GM23338 (cell line): ENCODE results near the gene NLRC5. TPM values are rescaled to one million over a fixed set of nuclear protein-coding genes. Genes with fewer than 3 reads are reported as not detected.

Source experiments
- ATAC-seq: fragments of 200-7000 bp; cut with Tn5 transposase; 3 replicates; pipeline ENCODE4 v1.9.1; 2020
- DNase-seq: peaks from one replicate; pipeline ENCODE4 v3.0.0-alpha.2; 2015; ENCODE audit warnings: low spot score
- H2AFZ ChIP-seq: fragments of 200-600 bp; sonication (generic); 2 replicates; pipeline ENCODE4 v1.8.0; 2016; ENCODE audit warnings: antibody characterized with exemption, mild to moderate bottlenecking, moderate library complexity
- H3F3A ChIP-seq: fragments of 200-600 bp; sonication (generic); replicated peaks from 2 replicates; pipeline ENCODE4 v1.8.0; 2017; ENCODE audit warnings: antibody characterized with exemption, mixed run types, low read depth
- H3K27ac ChIP-seq: fragments of 200-600 bp; sonication (generic); 2 replicates; pipeline ENCODE4 v1.6.1; 2016; ENCODE audit warnings: low read depth
- H3K27me3 ChIP-seq: fragments of 200-600 bp; sonication (generic); 2 replicates; pipeline ENCODE4 v1.8.0; 2016; ENCODE audit warnings: mild to moderate bottlenecking, mixed run types, moderate library complexity; ENCODE audit not compliant: insufficient read depth
- H3K36me3 ChIP-seq: fragments of 200-600 bp; sonication (generic); 2 replicates; pipeline ENCODE4 v1.8.0; 2016; ENCODE audit warnings: mild to moderate bottlenecking; ENCODE audit not compliant: insufficient read depth
- H3K4me1 ChIP-seq: fragments of 200-600 bp; sonication (generic); 2 replicates; pipeline ENCODE4 v1.8.0; 2016; ENCODE audit warnings: mild to moderate bottlenecking, moderate library complexity; ENCODE audit not compliant: insufficient read depth
- H3K4me2 ChIP-seq: fragments of 200-600 bp; sonication (generic); 2 replicates; pipeline ENCODE4 v1.7.1; 2017; ENCODE audit warnings: mixed run types
- H3K4me3 ChIP-seq: fragments of 200-600 bp; sonication (generic); 2 replicates; pipeline ENCODE4 v1.6.1; 2016; ENCODE audit warnings: mixed run types
- H3K79me2 ChIP-seq: fragments of 200-600 bp; sonication (generic); replicated peaks from 2 replicates; pipeline ENCODE4 v1.8.0; 2017; ENCODE audit warnings: mild to moderate bottlenecking; ENCODE audit not compliant: insufficient read depth
- H3K9me2 ChIP-seq: fragments of 200-600 bp; sonication (generic); 2 replicates; pipeline ENCODE4 v1.8.0; 2017; ENCODE audit not compliant: insufficient read depth
- H4K20me1 ChIP-seq: fragments of 200-600 bp; sonication (generic); replicated peaks from 2 replicates; pipeline ENCODE4 v1.8.0; 2017; ENCODE audit warnings: mild to moderate bottlenecking; ENCODE audit not compliant: insufficient read depth
- H3K27ac Mint-ChIP-seq: 2 replicates; pipeline ENCODE4 v1.8.0; 2020; ENCODE audit warnings: inconsistent platforms, mild to moderate bottlenecking, moderate library complexity, mixed read lengths
- H3K27me3 Mint-ChIP-seq: 3 replicates; pipeline ENCODE4 v1.8.0; 2022; ENCODE audit warnings: low read depth, mild to moderate bottlenecking, moderate library complexity, mixed read lengths, inconsistent platforms; ENCODE audit not compliant: insufficient read depth, poor library complexity
- H3K36me3 Mint-ChIP-seq: 3 replicates; pipeline ENCODE4 v1.8.0; 2021; ENCODE audit warnings: low read depth, mild to moderate bottlenecking, inconsistent platforms, moderate library complexity, mixed read lengths
- H3K4me1 Mint-ChIP-seq: 3 replicates; pipeline ENCODE4 v1.8.0; 2020; ENCODE audit warnings: mild to moderate bottlenecking, inconsistent platforms, mixed read lengths
- H3K4me3 Mint-ChIP-seq: 3 replicates; pipeline ENCODE4 v1.8.0; 2021; ENCODE audit warnings: moderate library complexity, mild to moderate bottlenecking, inconsistent platforms, mixed read lengths
- H3K9me3 Mint-ChIP-seq: 3 replicates; pipeline ENCODE4 v1.8.0; 2020; ENCODE audit warnings: moderate library complexity, mild to moderate bottlenecking, inconsistent platforms, mixed read lengths
- polyA plus RNA-seq: library from polyadenylated mRNA; unstranded; fragments of >200 nt; fragmentation: Nextera tagmentation; extraction: Ambion mirVana; gene quantifications from 2 replicates; pipeline ENCODE4 v1.2.1, GENCODE V29; 2016
- total RNA-seq: library from RNA; depleted of rRNA; stranded (reverse); fragments of >200 nt; shearing (Covaris generic); gene quantifications from 2 replicates; pipeline ENCODE4 v1.2.3, GENCODE V29; 2014
- TF ChIP-seq, protein P1 (sequence below): fragments of 250-450 bp; sonication (Bioruptor Pico); IDR thresholded peaks from 2 replicates; pipeline ENCODE4 v1.5.0; 2020; ENCODE audit warnings: mild to moderate bottlenecking, moderate library complexity
- TF ChIP-seq, protein P2 (sequence below): IDR thresholded peaks from one replicate; pipeline ENCODE4 v1.6.1; 2018; ENCODE audit warnings: antibody characterized with exemption; ENCODE audit not compliant: unreplicated experiment
- TF ChIP-seq, protein P3 (sequence below): IDR thresholded peaks from 2 replicates; pipeline ENCODE4 v1.6.1; 2016; ENCODE audit warnings: antibody characterized with exemption

NLRC5 gene
- total and polyA plus RNA-seq, 2 experiments from 2014 or later = 2.3 to 3.9 TPM

DNA sequence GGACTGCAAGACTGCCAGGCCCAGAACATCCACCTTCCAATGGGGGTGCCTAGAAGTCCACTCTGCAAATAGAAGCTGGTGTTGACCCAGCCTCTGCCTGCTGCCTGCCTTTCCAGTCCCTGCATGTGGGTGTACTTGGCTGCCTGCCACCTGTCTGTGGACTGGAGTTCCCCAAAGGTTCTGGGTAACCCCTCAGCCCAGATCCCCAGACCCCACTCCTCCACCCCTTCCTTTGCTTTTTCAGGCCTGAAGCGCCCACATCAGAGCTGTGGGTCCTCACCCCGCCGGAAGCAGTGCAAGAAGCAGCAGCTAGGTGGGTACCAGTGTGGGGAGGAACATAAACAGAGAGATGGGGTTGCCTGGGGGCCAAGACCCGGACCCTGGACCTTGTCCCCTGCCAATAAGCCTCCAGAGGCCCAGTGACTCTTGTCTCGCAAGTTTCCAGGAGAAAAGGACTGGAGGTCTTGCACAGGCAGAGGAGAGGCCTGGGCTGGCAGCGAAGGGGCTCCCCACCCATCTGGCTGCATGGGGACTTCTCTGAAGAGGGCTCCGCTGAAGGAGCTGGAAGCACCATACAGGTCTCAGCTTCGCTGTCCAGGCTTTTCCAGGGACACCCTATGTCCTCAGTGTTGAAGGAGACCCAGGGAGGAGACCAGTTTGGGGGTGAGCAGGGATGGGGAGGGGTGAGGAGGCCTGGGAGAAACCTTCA lies 34.3 kb downstream of the NLRC5 start:
- Mint-ChIP-seq H3K4me3 (no peak overlapping the region), H3K27ac (no peak overlapping the region), H3K36me3 (no peaks in the 10 kb centered on the region), H3K27me3 (peaks cover 2% of the 10 kb centered on the region), H3K9me3 (no peaks in the 10 kb centered on the region), H3K4me1 (peaks cover 3% of the 10 kb centered on the region; the same call in 2 of the 3 replicates)
- Histone ChIP-seq H3K27ac (no peak overlapping the region), H3K4me2 (no peak overlapping the region), H4K20me1 (no peaks in the 10 kb centered on the region), H3K4me3 (no peak overlapping the region), H2AFZ (no peak overlapping the region), H3F3A (no peaks in the 10 kb centered on the region), H3K4me1 (0 out of 2 replicates have a peak, but pooled peaks cover 2% of the 10 kb centered on the region), H3K27me3 (no peaks in the 10 kb centered on the region), H3K9me2 (no peaks in the 10 kb centered on the region), H3K79me2 (no peaks in the 10 kb centered on the region), H3K36me3 (no peaks in the 10 kb centered on the region)
- ATAC-seq (no peak), DNase-seq (no peak)
- TF ChIP-seq, protein P1, sequence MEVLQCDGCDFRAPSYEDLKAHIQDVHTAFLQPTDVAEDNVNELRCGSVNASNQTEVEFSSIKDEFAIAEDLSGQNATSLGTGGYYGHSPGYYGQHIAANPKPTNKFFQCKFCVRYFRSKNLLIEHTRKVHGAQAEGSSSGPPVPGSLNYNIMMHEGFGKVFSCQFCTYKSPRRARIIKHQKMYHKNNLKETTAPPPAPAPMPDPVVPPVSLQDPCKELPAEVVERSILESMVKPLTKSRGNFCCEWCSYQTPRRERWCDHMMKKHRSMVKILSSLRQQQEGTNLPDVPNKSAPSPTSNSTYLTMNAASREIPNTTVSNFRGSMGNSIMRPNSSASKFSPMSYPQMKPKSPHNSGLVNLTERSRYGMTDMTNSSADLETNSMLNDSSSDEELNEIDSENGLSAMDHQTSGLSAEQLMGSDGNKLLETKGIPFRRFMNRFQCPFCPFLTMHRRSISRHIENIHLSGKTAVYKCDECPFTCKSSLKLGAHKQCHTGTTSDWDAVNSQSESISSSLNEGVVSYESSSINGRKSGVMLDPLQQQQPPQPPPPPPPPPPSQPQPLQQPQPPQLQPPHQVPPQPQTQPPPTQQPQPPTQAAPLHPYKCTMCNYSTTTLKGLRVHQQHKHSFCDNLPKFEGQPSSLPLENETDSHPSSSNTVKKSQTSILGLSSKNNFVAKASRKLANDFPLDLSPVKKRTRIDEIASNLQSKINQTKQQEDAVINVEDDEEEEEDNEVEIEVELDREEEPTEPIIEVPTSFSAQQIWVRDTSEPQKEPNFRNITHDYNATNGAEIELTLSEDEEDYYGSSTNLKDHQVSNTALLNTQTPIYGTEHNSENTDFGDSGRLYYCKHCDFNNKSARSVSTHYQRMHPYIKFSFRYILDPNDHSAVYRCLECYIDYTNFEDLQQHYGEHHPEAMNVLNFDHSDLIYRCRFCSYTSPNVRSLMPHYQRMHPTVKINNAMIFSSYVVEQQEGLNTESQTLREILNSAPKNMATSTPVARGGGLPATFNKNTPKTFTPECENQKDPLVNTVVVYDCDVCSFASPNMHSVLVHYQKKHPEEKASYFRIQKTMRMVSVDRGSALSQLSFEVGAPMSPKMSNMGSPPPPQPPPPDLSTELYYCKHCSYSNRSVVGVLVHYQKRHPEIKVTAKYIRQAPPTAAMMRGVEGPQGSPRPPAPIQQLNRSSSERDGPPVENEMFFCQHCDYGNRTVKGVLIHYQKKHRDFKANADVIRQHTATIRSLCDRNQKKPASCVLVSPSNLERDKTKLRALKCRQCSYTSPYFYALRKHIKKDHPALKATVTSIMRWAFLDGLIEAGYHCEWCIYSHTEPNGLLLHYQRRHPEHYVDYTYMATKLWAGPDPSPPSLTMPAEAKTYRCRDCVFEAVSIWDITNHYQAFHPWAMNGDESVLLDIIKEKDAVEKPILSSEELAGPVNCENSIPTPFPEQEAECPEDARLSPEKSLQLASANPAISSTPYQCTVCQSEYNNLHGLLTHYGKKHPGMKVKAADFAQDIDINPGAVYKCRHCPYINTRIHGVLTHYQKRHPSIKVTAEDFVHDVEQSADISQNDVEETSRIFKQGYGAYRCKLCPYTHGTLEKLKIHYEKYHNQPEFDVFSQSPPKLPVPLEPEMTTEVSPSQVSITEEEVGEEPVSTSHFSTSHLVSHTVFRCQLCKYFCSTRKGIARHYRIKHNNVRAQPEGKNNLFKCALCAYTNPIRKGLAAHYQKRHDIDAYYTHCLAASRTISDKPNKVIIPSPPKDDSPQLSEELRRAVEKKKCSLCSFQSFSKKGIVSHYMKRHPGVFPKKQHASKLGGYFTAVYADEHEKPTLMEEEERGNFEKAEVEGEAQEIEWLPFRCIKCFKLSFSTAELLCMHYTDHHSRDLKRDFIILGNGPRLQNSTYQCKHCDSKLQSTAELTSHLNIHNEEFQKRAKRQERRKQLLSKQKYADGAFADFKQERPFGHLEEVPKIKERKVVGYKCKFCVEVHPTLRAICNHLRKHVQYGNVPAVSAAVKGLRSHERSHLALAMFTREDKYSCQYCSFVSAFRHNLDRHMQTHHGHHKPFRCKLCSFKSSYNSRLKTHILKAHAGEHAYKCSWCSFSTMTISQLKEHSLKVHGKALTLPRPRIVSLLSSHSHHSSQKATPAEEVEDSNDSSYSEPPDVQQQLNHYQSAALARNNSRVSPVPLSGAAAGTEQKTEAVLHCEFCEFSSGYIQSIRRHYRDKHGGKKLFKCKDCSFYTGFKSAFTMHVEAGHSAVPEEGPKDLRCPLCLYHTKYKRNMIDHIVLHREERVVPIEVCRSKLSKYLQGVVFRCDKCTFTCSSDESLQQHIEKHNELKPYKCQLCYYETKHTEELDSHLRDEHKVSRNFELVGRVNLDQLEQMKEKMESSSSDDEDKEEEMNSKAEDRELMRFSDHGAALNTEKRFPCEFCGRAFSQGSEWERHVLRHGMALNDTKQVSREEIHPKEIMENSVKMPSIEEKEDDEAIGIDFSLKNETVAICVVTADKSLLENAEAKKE (CRISPR knock-in tag) = no peak
- TF ChIP-seq, protein P2, sequence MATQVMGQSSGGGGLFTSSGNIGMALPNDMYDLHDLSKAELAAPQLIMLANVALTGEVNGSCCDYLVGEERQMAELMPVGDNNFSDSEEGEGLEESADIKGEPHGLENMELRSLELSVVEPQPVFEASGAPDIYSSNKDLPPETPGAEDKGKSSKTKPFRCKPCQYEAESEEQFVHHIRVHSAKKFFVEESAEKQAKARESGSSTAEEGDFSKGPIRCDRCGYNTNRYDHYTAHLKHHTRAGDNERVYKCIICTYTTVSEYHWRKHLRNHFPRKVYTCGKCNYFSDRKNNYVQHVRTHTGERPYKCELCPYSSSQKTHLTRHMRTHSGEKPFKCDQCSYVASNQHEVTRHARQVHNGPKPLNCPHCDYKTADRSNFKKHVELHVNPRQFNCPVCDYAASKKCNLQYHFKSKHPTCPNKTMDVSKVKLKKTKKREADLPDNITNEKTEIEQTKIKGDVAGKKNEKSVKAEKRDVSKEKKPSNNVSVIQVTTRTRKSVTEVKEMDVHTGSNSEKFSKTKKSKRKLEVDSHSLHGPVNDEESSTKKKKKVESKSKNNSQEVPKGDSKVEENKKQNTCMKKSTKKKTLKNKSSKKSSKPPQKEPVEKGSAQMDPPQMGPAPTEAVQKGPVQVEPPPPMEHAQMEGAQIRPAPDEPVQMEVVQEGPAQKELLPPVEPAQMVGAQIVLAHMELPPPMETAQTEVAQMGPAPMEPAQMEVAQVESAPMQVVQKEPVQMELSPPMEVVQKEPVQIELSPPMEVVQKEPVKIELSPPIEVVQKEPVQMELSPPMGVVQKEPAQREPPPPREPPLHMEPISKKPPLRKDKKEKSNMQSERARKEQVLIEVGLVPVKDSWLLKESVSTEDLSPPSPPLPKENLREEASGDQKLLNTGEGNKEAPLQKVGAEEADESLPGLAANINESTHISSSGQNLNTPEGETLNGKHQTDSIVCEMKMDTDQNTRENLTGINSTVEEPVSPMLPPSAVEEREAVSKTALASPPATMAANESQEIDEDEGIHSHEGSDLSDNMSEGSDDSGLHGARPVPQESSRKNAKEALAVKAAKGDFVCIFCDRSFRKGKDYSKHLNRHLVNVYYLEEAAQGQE = no peak
- TF ChIP-seq, protein P3, sequence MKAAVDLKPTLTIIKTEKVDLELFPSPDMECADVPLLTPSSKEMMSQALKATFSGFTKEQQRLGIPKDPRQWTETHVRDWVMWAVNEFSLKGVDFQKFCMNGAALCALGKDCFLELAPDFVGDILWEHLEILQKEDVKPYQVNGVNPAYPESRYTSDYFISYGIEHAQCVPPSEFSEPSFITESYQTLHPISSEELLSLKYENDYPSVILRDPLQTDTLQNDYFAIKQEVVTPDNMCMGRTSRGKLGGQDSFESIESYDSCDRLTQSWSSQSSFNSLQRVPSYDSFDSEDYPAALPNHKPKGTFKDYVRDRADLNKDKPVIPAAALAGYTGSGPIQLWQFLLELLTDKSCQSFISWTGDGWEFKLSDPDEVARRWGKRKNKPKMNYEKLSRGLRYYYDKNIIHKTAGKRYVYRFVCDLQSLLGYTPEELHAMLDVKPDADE = no peak
